Measurements from ENCODE around the gene WWOX.

DNA sequence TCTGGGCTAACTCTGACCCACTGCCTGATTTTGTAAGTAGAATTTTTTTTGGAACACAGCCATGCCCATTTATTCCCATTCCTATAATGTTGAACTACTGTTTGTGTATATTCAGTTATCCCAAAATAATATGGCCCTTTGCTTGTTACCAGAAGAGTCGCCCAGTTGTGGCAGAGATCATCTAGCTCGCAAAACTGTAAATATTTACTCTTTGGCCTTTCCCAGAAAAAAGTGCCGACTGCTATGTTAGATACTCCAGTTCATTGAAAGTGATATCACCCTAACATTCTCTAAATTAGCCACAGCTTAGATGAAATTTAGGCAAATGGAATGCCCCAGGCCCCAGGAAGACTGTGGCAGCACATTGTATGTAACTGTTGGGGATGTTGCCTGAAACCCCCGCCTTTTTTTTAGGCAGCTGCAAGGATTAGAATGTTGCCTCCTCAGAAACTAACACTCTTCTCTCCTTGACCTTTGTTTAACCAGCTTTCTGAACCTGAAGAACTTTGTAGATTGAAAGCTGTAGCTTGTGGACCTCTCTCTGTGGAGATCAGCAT, 19.1 kb downstream of the WWOX start:
- TF ChIP-seq, protein P1, sequence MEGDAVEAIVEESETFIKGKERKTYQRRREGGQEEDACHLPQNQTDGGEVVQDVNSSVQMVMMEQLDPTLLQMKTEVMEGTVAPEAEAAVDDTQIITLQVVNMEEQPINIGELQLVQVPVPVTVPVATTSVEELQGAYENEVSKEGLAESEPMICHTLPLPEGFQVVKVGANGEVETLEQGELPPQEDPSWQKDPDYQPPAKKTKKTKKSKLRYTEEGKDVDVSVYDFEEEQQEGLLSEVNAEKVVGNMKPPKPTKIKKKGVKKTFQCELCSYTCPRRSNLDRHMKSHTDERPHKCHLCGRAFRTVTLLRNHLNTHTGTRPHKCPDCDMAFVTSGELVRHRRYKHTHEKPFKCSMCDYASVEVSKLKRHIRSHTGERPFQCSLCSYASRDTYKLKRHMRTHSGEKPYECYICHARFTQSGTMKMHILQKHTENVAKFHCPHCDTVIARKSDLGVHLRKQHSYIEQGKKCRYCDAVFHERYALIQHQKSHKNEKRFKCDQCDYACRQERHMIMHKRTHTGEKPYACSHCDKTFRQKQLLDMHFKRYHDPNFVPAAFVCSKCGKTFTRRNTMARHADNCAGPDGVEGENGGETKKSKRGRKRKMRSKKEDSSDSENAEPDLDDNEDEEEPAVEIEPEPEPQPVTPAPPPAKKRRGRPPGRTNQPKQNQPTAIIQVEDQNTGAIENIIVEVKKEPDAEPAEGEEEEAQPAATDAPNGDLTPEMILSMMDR (conservative IDR thresholded peaks at IDR 0.05; ENCODE audit: low read depth, low read length) = no peak
- TF ChIP-seq EZH2 (IDR thresholded peaks at IDR 0.05; ENCODE audit: borderline replicate concordance, low read depth, low read length, poor library complexity, severe bottlenecking) = no peak

Data from A673 (cell line).